Lower leg skin (tissue), 3 donors: Measurements from ENCODE around the gene FILIP1L.

Experiments used
- CTCF ChIP-seq, 3 donors: fragments of 450-650 bp; IDR thresholded peaks; one replicate each; pipeline ENCODE4 v1.5.1; 2016; ENCODE audit warnings: antibody characterized with exemption in 3 of 3, mild to moderate bottlenecking in 3 of 3, moderate library complexity in 2 of 3
- POLR2A ChIP-seq, 2 donors: fragments of 450-650 bp; IDR thresholded peaks; one replicate each; pipeline ENCODE4 v1.6.1; 2016 to 2017; ENCODE audit warnings: antibody characterized with exemption in 2 of 2, mild to moderate bottlenecking in 1 of 2, moderate library complexity in 1 of 2

GRCh38 chr3:99919694-99920093, 194.6 kb downstream of the FILIP1L start:
- no peak for TF ChIP-seq POLR2A (IDR thresholded peaks at IDR 0.05)
- no peak for TF ChIP-seq CTCF (IDR thresholded peaks at IDR 0.05)
